Calu3 (cell line): ENCODE results near the gene UBIAD1. TPM values are rescaled to one million over a fixed set of nuclear protein-coding genes. Genes with fewer than 3 reads are reported as not detected.
A peak's percentile ranks its signal among the peaks of the same experiment; 100 is the strongest.
"Not testable (repeated sequence)": the region's sequence is repeated elsewhere in the genome, so short reads cannot be mapped to it uniquely, and the experiment has no call there.

ENCODE experiments used
- BruUV-seq: library from RNA; stranded (reverse); fragments of 400-500 nt; replicated peaks from 2 replicates; lab custom pipeline; 2021; lab: Mats Ljungman, UMichigan
- CTCF ChIA-PET: fragments of 300-600 bp; sonication (Branson Sonifier 250); formaldehyde crosslinking; loops from one replicate; lab custom pipeline; 2022; ENCODE audit warnings: antibody characterized with exemption; lab: Charles Lee
- DNase-seq: peaks from one replicate; pipeline ENCODE4 v3.0.0; 2022
- H3K27ac Mint-ChIP-seq: one replicate; pipeline ENCODE4 v1.8.0; 2022; ENCODE audit warnings: mixed read lengths; ENCODE audit not compliant: unreplicated experiment
- H3K27me3 Mint-ChIP-seq: one replicate; pipeline ENCODE4 v1.8.0; 2022; ENCODE audit warnings: mixed read lengths; ENCODE audit not compliant: unreplicated experiment
- H3K36me3 Mint-ChIP-seq: one replicate; pipeline ENCODE4 v1.8.0; 2022; ENCODE audit warnings: mild to moderate bottlenecking, moderate library complexity, mixed read lengths; ENCODE audit not compliant: insufficient read depth, unreplicated experiment
- H3K4me1 Mint-ChIP-seq: one replicate; pipeline ENCODE4 v1.8.0; 2022; ENCODE audit warnings: mild to moderate bottlenecking, low read depth, mixed read lengths; ENCODE audit not compliant: unreplicated experiment
- H3K4me3 Mint-ChIP-seq: one replicate; pipeline ENCODE4 v1.8.0; 2022; ENCODE audit warnings: mild to moderate bottlenecking, low read depth, moderate library complexity, mixed read lengths; ENCODE audit not compliant: unreplicated experiment
- H3K9me3 Mint-ChIP-seq: one replicate; pipeline ENCODE4 v1.8.0; 2022; ENCODE audit warnings: low read depth, mixed read lengths; ENCODE audit not compliant: unreplicated experiment
- intact Hi-C: fragments of 100-400 bp; cut with micrococcal nuclease; formaldehyde crosslinking; loops from one replicate; pipeline ENCODE4 v1.10.0; 2022; ENCODE audit not compliant: unreplicated experiment
- total RNA-seq: library from RNA; stranded (reverse); gene quantifications from 2 replicates; pipeline ENCODE4 v1.2.3, GENCODE V29; 2022
- TF ChIP-seq, protein P1 (sequence below): fragments of 200-600 bp; IDR thresholded peaks from one replicate; pipeline ENCODE4 v1.8.0; 2022; ENCODE audit warnings: antibody characterized with exemption; ENCODE audit not compliant: unreplicated experiment

Gene UBIAD1
- total RNA-seq, 1 experiment from 2014 or later, result 14.1 TPM

DNA sequence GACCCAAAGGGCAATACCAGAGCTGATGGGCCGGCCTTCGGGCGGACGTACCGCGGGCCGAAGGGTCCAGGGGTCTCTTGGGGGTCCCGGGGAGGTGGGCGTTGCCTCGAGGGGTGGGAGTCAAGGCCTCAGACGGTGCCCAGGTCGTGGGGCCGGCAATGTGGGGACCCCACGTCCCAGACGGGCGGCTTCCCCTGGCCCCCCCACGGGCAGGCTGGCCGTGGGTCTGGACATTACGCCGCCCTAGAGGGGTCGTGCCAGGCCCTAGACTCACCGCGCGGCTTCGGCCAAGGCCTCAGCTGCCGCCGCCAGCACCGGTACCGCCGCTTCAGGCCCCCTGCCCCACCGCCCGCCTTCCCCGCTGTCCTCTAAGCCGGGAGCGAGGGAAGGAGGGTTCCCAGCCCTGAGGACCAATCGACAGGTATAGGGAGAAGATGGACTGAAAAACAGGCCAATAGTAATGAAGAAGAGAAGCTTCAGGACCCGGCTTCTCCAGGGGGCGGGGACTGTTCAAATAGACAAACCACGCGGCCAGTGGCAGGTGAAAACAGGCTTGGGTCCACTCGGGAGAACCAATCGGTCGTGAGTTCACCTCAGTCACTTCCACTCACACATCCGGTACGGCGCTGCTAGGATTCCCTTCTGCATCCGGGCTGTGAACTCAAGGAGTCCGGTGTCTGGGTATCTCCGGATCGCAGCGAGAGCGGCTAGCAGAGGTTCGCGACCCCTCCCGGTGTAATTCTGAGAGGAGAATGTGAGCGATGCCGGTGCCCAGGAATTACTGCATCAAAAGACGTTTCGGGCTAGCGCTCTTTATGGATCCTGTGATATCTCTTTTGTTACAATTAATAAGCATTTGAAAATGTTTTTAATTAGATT lies 10.6 kb upstream of the UBIAD1 start, which contains the start of gene MTOR:
Gene MTOR, minus strand, starts transcription at position 381 of the 879 bp plus-strand sequence. CDS start 3,142 bp downstream, outside the sequence.
- H3K36me3 Mint-ChIP-seq, result peaks cover 35% of the 10 kb centered on the region
- no peaks in the 10 kb centered on the region for H3K27me3 Mint-ChIP-seq
- intact Hi-C loops, result no loop called here

DNA sequence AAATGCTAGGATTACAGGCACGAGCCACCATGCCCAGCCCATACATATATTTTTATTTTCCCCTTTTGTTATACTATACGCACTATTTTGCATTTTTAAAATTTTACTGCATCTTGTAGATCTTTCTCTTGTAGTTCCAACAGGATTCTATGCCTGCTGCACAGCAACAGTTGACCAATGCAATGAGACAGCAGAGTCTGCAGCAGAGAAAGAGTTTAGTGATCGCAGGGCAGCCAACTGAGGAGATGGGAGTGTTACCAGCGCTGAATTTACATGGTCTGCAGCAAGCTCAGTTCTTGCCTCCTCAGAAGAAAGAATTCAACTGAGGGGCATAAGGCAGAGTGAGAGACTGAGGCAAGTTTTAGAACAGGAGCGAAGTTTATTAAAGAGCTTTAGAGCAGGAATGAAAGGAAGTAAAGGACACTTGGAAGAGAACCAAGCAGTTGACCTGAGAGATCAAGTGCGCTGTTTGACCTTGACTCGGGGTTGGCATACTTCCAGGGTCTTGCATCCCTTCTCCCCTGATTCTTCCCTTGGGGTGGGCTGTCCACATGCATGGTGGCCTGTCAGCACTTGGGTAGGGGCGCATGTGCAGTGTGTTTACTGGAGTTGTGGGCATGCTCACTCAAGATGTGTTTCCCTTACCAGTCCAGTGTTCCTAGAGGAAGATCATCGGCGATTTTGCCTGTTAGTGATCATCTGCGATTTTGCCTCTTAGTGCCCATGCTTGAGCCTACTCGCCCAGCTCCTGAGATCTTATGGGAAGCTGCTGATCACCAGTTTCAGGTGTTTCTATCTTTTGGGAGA lies 6.5 kb upstream of the UBIAD1 start:
- Mint-ChIP-seq H3K4me3 (no peak overlapping the region), H3K36me3 (peaks cover 22% of the 10 kb centered on the region), H3K4me1 (no peaks in the 10 kb centered on the region), H3K27me3 (no peaks in the 10 kb centered on the region), H3K27ac (no peak overlapping the region), H3K9me3 (no peaks in the 10 kb centered on the region)
- CTCF ChIA-PET, result no interaction called here
- DNase-seq, result no peak
- no TSS peak for BruUV-seq
- TF ChIP-seq, protein P1, sequence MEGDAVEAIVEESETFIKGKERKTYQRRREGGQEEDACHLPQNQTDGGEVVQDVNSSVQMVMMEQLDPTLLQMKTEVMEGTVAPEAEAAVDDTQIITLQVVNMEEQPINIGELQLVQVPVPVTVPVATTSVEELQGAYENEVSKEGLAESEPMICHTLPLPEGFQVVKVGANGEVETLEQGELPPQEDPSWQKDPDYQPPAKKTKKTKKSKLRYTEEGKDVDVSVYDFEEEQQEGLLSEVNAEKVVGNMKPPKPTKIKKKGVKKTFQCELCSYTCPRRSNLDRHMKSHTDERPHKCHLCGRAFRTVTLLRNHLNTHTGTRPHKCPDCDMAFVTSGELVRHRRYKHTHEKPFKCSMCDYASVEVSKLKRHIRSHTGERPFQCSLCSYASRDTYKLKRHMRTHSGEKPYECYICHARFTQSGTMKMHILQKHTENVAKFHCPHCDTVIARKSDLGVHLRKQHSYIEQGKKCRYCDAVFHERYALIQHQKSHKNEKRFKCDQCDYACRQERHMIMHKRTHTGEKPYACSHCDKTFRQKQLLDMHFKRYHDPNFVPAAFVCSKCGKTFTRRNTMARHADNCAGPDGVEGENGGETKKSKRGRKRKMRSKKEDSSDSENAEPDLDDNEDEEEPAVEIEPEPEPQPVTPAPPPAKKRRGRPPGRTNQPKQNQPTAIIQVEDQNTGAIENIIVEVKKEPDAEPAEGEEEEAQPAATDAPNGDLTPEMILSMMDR, result no peak
- intact Hi-C loops, result no loop called here

More for the DNA sequence above, 10.6 kb upstream of the UBIAD1 start, which contains the start of gene MTOR:
- Mint-ChIP-seq H3K4me3 (peak within 1 kb of the TSS; percentile 87), H3K4me1 (no peaks in the 10 kb centered on the region), H3K9me3 (no peaks in the 10 kb centered on the region), H3K27ac (peak within 1 kb of the TSS; percentile 86)
- TF ChIP-seq, protein P1, result no peak
- DNase-seq, result peak; percentile 95
- CTCF ChIA-PET, result interaction anchor here (0.6 to 1.5 kb wide), 2 partner anchors 11 to 670 kb away, joined by 3 to 9 read pairs; partner anchors contain the start of gene UBIAD1
- no TSS peak for BruUV-seq

DNA sequence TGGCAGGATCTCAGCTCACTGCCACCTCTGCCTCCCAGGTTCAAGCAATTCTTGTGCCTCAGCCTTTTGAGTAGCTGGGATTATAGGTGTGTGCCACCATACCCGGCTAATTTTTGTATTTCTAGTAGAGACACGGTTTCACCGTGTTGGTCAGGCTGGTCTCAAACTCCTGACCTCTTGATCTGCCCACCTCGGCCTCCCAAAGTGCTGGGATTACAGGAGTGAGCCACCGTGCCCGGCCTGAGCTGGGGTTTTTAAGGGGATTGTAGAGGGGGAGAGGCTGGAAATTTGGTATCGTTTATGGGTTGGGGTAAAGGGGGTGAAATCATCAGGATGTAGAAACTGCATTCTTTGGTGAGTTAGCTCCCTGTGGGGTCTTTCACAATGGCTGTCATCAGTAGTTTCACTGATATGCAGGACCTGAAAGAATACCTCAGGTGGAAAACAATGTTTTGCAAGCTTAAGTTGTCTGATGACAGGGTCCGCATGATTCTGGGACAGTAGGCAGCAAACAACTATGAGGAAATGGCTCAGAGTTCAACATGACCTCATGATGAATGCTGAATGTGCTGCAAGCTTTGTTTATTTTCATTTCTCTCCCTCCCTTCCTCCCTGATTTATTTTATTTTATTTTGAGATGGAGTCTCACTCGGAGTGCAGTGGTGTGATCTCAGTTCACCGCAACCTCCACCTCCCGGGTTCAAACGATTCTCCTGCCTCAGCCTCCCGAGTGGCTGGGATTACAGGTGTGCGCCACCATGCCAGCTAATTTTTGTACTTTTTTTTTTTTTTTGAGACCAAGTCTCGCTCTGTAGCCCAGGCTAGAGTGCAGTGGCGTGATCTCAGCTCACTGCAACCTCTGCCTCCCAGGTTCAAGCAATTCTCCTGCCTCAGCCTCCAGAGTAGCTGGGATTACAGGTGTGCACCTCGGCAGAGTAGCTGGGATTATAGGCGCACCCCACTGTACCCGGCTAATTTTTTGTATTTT lies 5.4 kb upstream of the UBIAD1 start:
- BruUV-seq, H3K9me3 Mint-ChIP-seq, H3K27me3 Mint-ChIP-seq, H3K4me3 Mint-ChIP-seq, intact Hi-C loops, DNase-seq, H3K4me1 Mint-ChIP-seq, H3K36me3 Mint-ChIP-seq: not testable (repeated sequence)
- CTCF ChIA-PET, result interaction anchor here (0.7 kb wide), 1 partner anchor 60 kb away, joined by 3 read pairs; no protein-coding TSS in a partner anchor
- peak overlapping the region; percentile 27 for H3K27ac Mint-ChIP-seq

DNA sequence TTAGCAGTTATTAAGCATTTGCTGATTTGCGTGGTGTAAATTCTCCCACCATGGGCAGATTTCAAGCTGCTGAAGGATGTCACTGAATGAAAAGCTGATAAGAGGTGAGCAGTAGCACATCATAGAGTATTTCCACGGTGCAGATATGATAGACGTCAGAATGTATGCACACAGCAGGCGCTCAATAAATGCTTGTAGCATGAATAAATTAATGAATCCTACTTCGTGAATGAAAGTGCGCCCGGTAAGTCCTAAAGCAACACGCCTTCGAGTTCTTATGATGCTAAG lies 510 bp upstream of the UBIAD1 start:
- BruUV-seq, result no TSS peak
- Mint-ChIP-seq H3K9me3 (no peaks in the 10 kb centered on the region), H3K36me3 (peaks cover 11% of the 10 kb centered on the region), H3K27me3 (no peaks in the 10 kb centered on the region), H3K4me3 (peak overlapping the region; percentile 12), H3K27ac (no peak overlapping the region), H3K4me1 (peaks cover 16% of the 10 kb centered on the region)
- DNase-seq, result no peak
- TF ChIP-seq, protein P1, result no peak
- intact Hi-C loops, result no loop called here
- CTCF ChIA-PET, result interaction anchor here (1.8 kb wide), 1 partner anchor 10 kb away, joined by 9 read pairs; the partner anchor contains the start of gene MTOR
